IMR-90 (cell line): ENCODE results near the gene NAGK. TPM values are rescaled to one million over a fixed set of nuclear protein-coding genes. Genes with fewer than 3 reads are reported as not detected.

Experiments used
- ATAC-seq: fragments of 200-7000 bp; cut with Tn5 transposase; 2 replicates; pipeline ENCODE4 v1.9.1; 2020; ENCODE audit warnings: low read depth, mild to moderate bottlenecking, moderate library complexity
- BruUV-seq: library from RNA; stranded (reverse); fragments of 400-500 nt; replicated peaks from 2 replicates; lab custom pipeline; 2021; lab: Mats Ljungman, UMichigan
- CTCF ChIA-PET: fragments of 300-600 bp; formaldehyde crosslinking; extraction: SDS; loops from one replicate; lab custom pipeline; 2021; ENCODE audit warnings: antibody characterized with exemption; lab: Yijun Ruan, JAX
- POLR2A ChIA-PET: fragments of 300-600 bp; sonication (Branson Sonifier 250); formaldehyde crosslinking; loops from one replicate; lab custom pipeline; 2022; ENCODE audit warnings: antibody characterized with exemption; ENCODE audit not compliant: unreplicated experiment; lab: Charles Lee
- DNase-seq: peaks from one replicate; pipeline ENCODE4 v3.0.0; 2013
- H2AFZ ChIP-seq: replicated peaks from 2 replicates; pipeline ENCODE3; 2013; ENCODE audit warnings: low read length, mild to moderate bottlenecking; ENCODE audit not compliant: poor library complexity
- H2AK5ac ChIP-seq: 2 replicates; pipeline ENCODE4 v1.6.1; 2013; ENCODE audit warnings: low read depth, low read length, inconsistent platforms
- H2AK9ac ChIP-seq: replicated peaks from 2 replicates; pipeline ENCODE3; 2013; ENCODE audit warnings: mild to moderate bottlenecking, low read depth, low read length, moderate library complexity; ENCODE audit not compliant: poor library complexity
- H2BK120ac ChIP-seq: 2 replicates; pipeline ENCODE4 v1.6.1; 2013; ENCODE audit warnings: low read depth, low read length, inconsistent platforms
- H2BK15ac ChIP-seq: 3 replicates; pipeline ENCODE4 v1.6.1; 2013; ENCODE audit warnings: low read depth, low read length, inconsistent platforms
- H2BK20ac ChIP-seq: 2 replicates; pipeline ENCODE4 v1.6.1; 2013; ENCODE audit warnings: low read depth, mild to moderate bottlenecking, inconsistent platforms, low read length, moderate library complexity
- H2BK5ac ChIP-seq: 2 replicates; pipeline ENCODE4 v1.6.1; 2013; ENCODE audit warnings: mild to moderate bottlenecking, low read depth, low read length, inconsistent platforms; ENCODE audit not compliant: poor library complexity, severe bottlenecking
- H3K14ac ChIP-seq: replicated peaks from 2 replicates; pipeline ENCODE4 v1.6.1; 2013; ENCODE audit warnings: low read depth, low read length, inconsistent platforms
- H3K18ac ChIP-seq: 2 replicates; pipeline ENCODE4 v1.6.1; 2013; ENCODE audit warnings: low read depth, low read length, control low read depth
- H3K23ac ChIP-seq: 2 replicates; pipeline ENCODE4 v1.6.1; 2013; ENCODE audit warnings: low read depth, low read length, inconsistent platforms
- H3K27ac ChIP-seq: 2 replicates; pipeline ENCODE4 v1.5.1; 2013; ENCODE audit warnings: mild to moderate bottlenecking, control low read depth, low read length; ENCODE audit not compliant: insufficient read depth
- H3K27me3 ChIP-seq: 2 replicates; pipeline ENCODE4 v1.6.1; 2013; ENCODE audit warnings: low read length; ENCODE audit not compliant: control insufficient read depth, insufficient read depth
- H3K36me3 ChIP-seq: 2 replicates; pipeline ENCODE4 v1.6.1; 2013; ENCODE audit warnings: low read length, mixed read lengths; ENCODE audit not compliant: control insufficient read depth, insufficient read depth
- H3K4ac ChIP-seq: 2 replicates; pipeline ENCODE4 v1.6.1; 2013; ENCODE audit warnings: low read depth, low read length, inconsistent platforms
- H3K4me1 ChIP-seq: 2 replicates; pipeline ENCODE4 v1.6.1; 2013; ENCODE audit warnings: low read length, mixed read lengths; ENCODE audit not compliant: control insufficient read depth, insufficient read depth
- H3K4me2 ChIP-seq: 2 replicates; pipeline ENCODE4 v1.6.1; 2013; ENCODE audit warnings: low read depth, mild to moderate bottlenecking, control low read depth, low read length, moderate library complexity
- H3K4me3 ChIP-seq: 2 replicates; pipeline ENCODE4 v1.5.1; 2013; ENCODE audit warnings: low read depth, mild to moderate bottlenecking, control low read depth, low read length, moderate library complexity; ENCODE audit not compliant: insufficient read depth
- H3K56ac ChIP-seq: 2 replicates; pipeline ENCODE4 v1.6.1; 2013; ENCODE audit warnings: low read length, inconsistent platforms; ENCODE audit not compliant: insufficient read depth; ENCODE audit errors: extremely low read depth
- H3K79me1 ChIP-seq, 2 experiments: 2 replicates each; pipeline ENCODE4 v1.6.1; 2013; ENCODE audit warnings: low read length in 2 of 2, inconsistent platforms in 1 of 2, low read depth in 1 of 2
- H3K9ac ChIP-seq: 2 replicates; pipeline ENCODE4 v1.6.1; 2013; ENCODE audit warnings: low read depth, low read length, control low read depth
- H3K9me1 ChIP-seq: 2 replicates; pipeline ENCODE4 v1.6.1; 2013; ENCODE audit warnings: low read length, inconsistent platforms; ENCODE audit not compliant: insufficient read depth
- H3K9me3 ChIP-seq: 2 replicates; pipeline ENCODE4 v1.6.1; 2013; ENCODE audit warnings: low read length; ENCODE audit not compliant: control insufficient read depth, insufficient read depth
- H4K20me1 ChIP-seq: 2 replicates; pipeline ENCODE4 v1.6.1; 2013; ENCODE audit warnings: low read length, inconsistent platforms; ENCODE audit not compliant: insufficient read depth
- H4K5ac ChIP-seq: 2 replicates; pipeline ENCODE4 v1.6.1; 2013; ENCODE audit warnings: mild to moderate bottlenecking, low read depth, low read length, control low read depth
- H4K8ac ChIP-seq, 2 experiments: 2 replicates each; pipeline ENCODE4 v1.6.1; 2013; ENCODE audit warnings: low read depth in 2 of 2, low read length in 2 of 2, control low read depth in 1 of 2, inconsistent platforms in 1 of 2
- H4K91ac ChIP-seq: 2 replicates; pipeline ENCODE4 v1.6.1; 2013; ENCODE audit warnings: low read depth, low read length, inconsistent platforms; ENCODE audit not compliant: insufficient read depth
- FOS ChIP-seq: fragments of 150-350 bp; IDR thresholded peaks from 2 replicates; pipeline ENCODE4 v1.6.1; 2016; ENCODE audit warnings: low read depth, low read length
- RFX5 ChIP-seq: IDR thresholded peaks from 2 replicates; pipeline ENCODE4 v1.8.0; 2012; ENCODE audit warnings: low read depth, mild to moderate bottlenecking, low read length, moderate library complexity
- WGBS, 2 experiments: methylation state at CpG; one replicate each; pipeline versions ENCODE4 v1.1.5 to v1.1.7; 2013; ENCODE audit warnings: missing lambda C conversion rate in 2 of 2; ENCODE audit not compliant: insufficient read length in 1 of 2; ENCODE audit errors: extremely low coverage in 2 of 2; 5-methylcytosine and 5-hydroxymethylcytosine counted together
- dilution Hi-C: fragments of 300-500 bp; cut with HindIII; formaldehyde crosslinking; loops from one replicate; pipeline ENCODE4 v1.14.3; 2018; ENCODE audit warnings: low sequenced_read_pairs; ENCODE audit not compliant: unreplicated experiment
- in situ Hi-C: fragments of 300-500 bp; cut with MboI; formaldehyde crosslinking; loops from 3 replicates; pipeline ENCODE4 v1.14.3; 2019; ENCODE audit warnings: low sequenced_read_pairs, inconsistent platforms, mixed read lengths
- intact Hi-C: fragments of 100-400 bp; cut with micrococcal nuclease; formaldehyde crosslinking; loops from 2 replicates; pipeline ENCODE4 v1.10.0; 2022
- polyA plus RNA-seq, 3 experiments: library from polyadenylated mRNA; depleted of rRNA; stranded (reverse); fragments of >200 nt; gene quantifications; 2 replicates each; pipeline ENCODE4 v1.2.3, GENCODE V29; 2012; ENCODE audit warnings: low replicate concordance in 1 of 3
- total RNA-seq: library from RNA; depleted of rRNA; stranded (reverse); fragments of >200 nt; gene quantifications from 2 replicates; pipeline ENCODE4 v1.2.3, GENCODE V29; 2012

Gene NAGK
- total and polyA plus RNA-seq, 2 of the 4 experiments (the other 2 are of a cell fraction) = 60.4 to 146 TPM

DNA sequence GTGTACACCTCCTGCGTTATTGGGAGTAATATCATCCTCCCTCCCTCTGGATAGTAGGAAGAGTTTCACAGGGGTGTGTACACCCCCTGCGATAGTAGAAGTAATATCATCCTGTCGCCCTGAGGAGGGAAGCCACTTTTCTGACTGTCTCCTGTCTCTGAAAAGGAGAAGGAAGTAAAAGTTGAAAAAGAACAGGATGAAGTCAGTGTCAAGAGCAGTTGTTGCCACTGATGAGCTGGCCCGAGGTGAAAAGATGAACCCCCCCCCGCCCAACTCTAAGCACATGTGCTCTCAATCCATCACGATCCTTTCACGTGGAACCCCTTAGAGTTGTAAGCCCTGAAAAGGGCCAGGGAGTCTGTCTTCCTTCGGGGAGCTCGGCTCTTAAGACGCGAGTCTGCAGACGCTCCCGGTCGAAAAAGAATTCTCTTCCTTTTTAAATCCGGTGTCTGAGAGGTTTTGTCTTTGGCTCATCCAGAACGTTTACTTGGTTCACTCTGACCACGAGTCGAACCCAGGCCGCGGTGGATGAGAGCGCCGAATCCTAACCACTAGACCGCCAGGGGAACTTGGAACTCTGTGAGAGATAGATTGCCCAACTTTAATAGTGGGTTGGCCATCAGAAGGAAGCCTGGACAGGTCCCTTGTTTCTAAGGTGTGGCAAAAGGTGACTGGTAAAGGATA, 22.4 kb upstream of the NAGK start:
- TF ChIP-seq RFX5 (no peak), FOS (no peak)
- no peak overlapping the region for H2AK5ac ChIP-seq
- H2BK20ac ChIP-seq = no peak overlapping the region
- H3K27me3 ChIP-seq = peaks cover 3% of the 10 kb centered on the region; the same call in 1 of the 2 replicates
- H4K91ac ChIP-seq = no peak overlapping the region
- intact Hi-C loops (no loop called here), in situ Hi-C loops (no loop called here), dilution Hi-C loops (no loop called here)
- no peak overlapping the region for H3K27ac ChIP-seq
- H3K4me3 ChIP-seq = no peak overlapping the region
- no peaks in the 10 kb centered on the region for H3K4me1 ChIP-seq
- no peak overlapping the region for H3K4ac ChIP-seq
- H3K14ac ChIP-seq = no peak overlapping the region
- no peak overlapping the region for H2BK5ac ChIP-seq
- H3K9me1 ChIP-seq = no peaks in the 10 kb centered on the region
- no peak overlapping the region for H4K8ac ChIP-seq
- no peak overlapping the region for H2BK15ac ChIP-seq
- BruUV-seq = no TSS peak
- H3K9me3 ChIP-seq = no peaks in the 10 kb centered on the region
- no peak overlapping the region for H3K9ac ChIP-seq
- no peak overlapping the region for H3K56ac ChIP-seq
- WGBS, 2 experiments = 100% methylated on average over 2 of the region's 23 CpGs; no CpG with 5 or more reads in 1 of the 2 experiments
- no peaks in the 10 kb centered on the region for H3K79me1 ChIP-seq
- H3K36me3 ChIP-seq = no peaks in the 10 kb centered on the region
- H2BK120ac ChIP-seq = no peak overlapping the region
- H4K20me1 ChIP-seq = no peaks in the 10 kb centered on the region
- ATAC-seq (no peak), DNase-seq (no peak)
- no peak overlapping the region for H2AFZ ChIP-seq
- CTCF ChIA-PET = no interaction called here
- no peak overlapping the region for H3K4me2 ChIP-seq
- POLR2A ChIA-PET = no interaction called here
- no peak overlapping the region for H4K5ac ChIP-seq
- no peak overlapping the region for H3K18ac ChIP-seq
- no peak overlapping the region for H3K23ac ChIP-seq
- H2AK9ac ChIP-seq = no peak overlapping the region
